A549 treated with GW870086 at 1 μM for 4 hours (cell line): Measurements from ENCODE around the gene F2RL1. TPM values are rescaled to one million over a fixed set of nuclear protein-coding genes. Genes with fewer than 3 reads are reported as not detected.

Experiments
- total RNA-seq: library from RNA; stranded (reverse); fragments of 200-300 nt; extraction: Qiagen RNA extraction; gene quantifications from 5 replicates; pipeline ENCODE4 v1.2.3, GENCODE V29; 2022; ENCODE audit warnings: low read depth

F2RL1 gene
- 220 to 283 TPM (median 272 TPM) in 5 replicates for total RNA-seq

GRCh38 chr5:76818844-76819831 lies at the start of gene F2RL1:
Gene F2RL1 (plus strand): TSS chr5:76819030. CDS start chr5:76819183, 153 bp downstream.

GRCh38 chr5:76849419-76850291 lies 30.8 kb downstream of the F2RL1 start, which contains the start of gene S100Z:
Gene S100Z (plus strand): TSS chr5:76850014. CDS start chr5:76875360, 25,346 bp downstream.

Other genes with a start within 250 kb of the F2RL1 start
- 3.4 to 3.7 TPM (median 3.5 TPM) in 5 replicates for gene F2RL2, start 195.6 kb upstream of the F2RL1 start, total RNA-seq
- 34.6 to 60.1 TPM (median 53.8 TPM) in 5 replicates for gene F2R, start 102.9 kb upstream of the F2RL1 start, total RNA-seq
- gene S100Z, start 31.0 kb downstream of the F2RL1 start, total RNA-seq, result not detected in 5 replicates
- gene CRHBP, start 134.0 kb downstream of the F2RL1 start, total RNA-seq, result 0.13 to 0.24 TPM in 2 of 5 replicates, not detected in the others
- 11.4 to 15.7 TPM (median 13.7 TPM) in 5 replicates for gene AGGF1, start 211.4 kb downstream of the F2RL1 start, total RNA-seq